ENCODE data around the gene GPR39. TPM values are rescaled to one million over a fixed set of nuclear protein-coding genes. Genes with fewer than 3 reads are reported as not detected.

The GPR39 gene
- total RNA-seq, 4 donors from 2014 or later, result 0.15 TPM; not detected in 3

DNA sequence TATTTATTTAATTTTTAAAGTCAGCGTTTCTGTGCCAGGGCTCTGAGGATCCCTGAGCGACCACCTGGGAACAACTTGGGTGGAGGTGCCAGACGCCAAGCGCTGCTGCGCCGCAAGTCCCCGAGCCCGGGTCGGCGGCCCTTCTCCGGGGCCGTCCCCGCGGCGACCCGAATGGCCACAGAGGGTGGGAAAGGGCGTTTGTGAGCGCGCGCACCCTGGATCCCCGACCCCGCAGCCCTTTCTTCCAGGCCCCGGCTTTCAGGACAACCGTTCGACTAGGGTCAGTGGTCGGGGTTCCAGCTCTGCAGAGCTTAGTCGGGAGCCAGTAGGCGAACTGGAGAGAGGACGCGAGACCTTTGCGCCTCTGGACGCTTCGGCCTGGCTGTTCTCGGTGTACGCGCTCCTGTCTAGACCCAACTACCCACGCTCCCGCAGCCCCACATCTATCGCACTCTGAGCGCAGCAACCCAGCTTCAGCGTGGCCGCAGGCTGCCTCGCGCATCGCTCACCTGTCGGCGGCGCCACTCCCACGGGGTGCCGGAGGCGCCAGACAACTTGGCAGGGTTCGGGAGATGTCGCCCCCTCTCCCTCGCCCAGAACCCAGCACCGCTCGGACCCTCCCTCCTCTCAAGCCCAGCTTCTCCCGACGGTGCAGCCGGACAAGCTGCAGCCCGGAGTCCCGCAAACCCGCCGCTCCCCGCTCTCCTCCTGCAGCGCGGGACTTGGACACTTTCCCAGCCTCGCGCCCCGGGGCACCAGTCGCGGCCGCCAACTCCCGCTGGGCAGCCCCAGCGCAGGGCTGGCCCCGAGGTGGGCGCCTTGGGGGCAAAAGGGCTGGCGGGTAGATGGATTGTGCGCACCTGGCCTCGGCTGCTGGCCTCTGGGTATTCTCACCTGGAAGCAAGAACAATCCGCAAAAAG, 252.6 kb downstream of the GPR39 start:
- intact Hi-C loops (cut with DNase I; ENCODE audit: low total_unique reads), result no loop called here
- Histone ChIP-seq H3K4me1 (peaks cover 0 to 8% of the 10 kb centered on the region in 2 donors), H3K36me3 (no peaks in the 10 kb centered on the region), H3K9me3 (no peaks in the 10 kb centered on the region), H3K27ac (no peak overlapping the region), H3K4me3 (peak overlapping the region; percentile 44 to 54 (median 48)), H3K27me3 (peaks cover 28 to 44% (median 37%) of the 10 kb centered on the region in 3 donors)
- in situ Hi-C loops (cut with MboI; ENCODE audit: low sequenced_read_pairs in 4 of 4), result no loop called here
- TF ChIP-seq POLR2A (IDR thresholded peaks at IDR 0.05), result no peak
- TF ChIP-seq, protein P1, sequence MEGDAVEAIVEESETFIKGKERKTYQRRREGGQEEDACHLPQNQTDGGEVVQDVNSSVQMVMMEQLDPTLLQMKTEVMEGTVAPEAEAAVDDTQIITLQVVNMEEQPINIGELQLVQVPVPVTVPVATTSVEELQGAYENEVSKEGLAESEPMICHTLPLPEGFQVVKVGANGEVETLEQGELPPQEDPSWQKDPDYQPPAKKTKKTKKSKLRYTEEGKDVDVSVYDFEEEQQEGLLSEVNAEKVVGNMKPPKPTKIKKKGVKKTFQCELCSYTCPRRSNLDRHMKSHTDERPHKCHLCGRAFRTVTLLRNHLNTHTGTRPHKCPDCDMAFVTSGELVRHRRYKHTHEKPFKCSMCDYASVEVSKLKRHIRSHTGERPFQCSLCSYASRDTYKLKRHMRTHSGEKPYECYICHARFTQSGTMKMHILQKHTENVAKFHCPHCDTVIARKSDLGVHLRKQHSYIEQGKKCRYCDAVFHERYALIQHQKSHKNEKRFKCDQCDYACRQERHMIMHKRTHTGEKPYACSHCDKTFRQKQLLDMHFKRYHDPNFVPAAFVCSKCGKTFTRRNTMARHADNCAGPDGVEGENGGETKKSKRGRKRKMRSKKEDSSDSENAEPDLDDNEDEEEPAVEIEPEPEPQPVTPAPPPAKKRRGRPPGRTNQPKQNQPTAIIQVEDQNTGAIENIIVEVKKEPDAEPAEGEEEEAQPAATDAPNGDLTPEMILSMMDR (IDR thresholded peaks at IDR 0.05 in 4 of 5, conservative IDR thresholded peaks at IDR 0.05 in 1 of 5), result no peak
- DNase-seq (no peak), ATAC-seq (no peak)

DNA sequence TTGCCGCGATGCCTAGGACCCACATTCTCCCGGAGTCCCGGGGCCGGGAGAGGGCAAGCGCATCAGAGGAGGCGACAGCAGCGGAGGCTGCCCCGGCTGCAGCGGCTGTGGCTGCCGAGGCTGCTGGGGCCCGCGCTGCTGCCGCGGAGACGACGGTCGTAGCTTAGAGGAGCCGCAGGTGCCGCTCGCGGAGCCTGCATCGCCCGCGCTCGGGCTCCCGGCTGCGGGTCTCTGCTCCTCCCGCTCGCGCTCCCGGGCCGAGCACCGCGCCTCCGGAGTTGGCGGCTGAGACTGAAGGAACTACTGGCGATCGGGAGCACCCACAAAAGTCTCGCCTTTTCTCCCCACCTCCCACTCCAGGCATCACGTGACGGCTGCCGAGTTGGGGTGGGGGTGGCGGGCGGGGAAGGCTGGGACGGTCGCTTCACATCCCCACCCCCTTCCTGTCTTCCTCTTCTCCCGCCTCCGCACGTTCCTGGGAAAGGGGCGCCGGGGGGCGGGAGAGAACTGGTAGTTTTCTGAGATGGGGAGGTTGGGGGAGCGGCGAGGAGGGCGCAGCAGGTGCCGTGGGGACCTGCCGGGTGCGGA, 253.4 kb downstream of the GPR39 start, which contains the start of gene LYPD1:
TSS of gene LYPD1 (minus strand) at position 298 of the 588 bp plus-strand sequence. CDS start at position 25, 273 bp downstream.
- peaks cover 0 to 8% of the 10 kb centered on the region in 2 donors for H3K4me1 ChIP-seq
- H3K27me3 ChIP-seq, result peaks cover 28 to 44% (median 37%) of the 10 kb centered on the region in 3 donors
- H3K4me3 ChIP-seq, result peak within 1 kb of the TSS; percentile 44 to 54 (median 48)
- no peak for DNase-seq
- intact Hi-C loops (cut with DNase I; ENCODE audit: low total_unique reads), result no loop called here
- TF ChIP-seq, protein P1 (IDR thresholded peaks at IDR 0.05 in 4 of 5, conservative IDR thresholded peaks at IDR 0.05 in 1 of 5), result no peak
- TF ChIP-seq POLR2A (IDR thresholded peaks at IDR 0.05), result no peak
- H3K36me3 ChIP-seq, result no peaks in the 10 kb centered on the region
- in situ Hi-C loops (cut with MboI; ENCODE audit: low sequenced_read_pairs in 4 of 4), result no loop called here
- no peak within 1 kb of the TSS for H3K27ac ChIP-seq
- ATAC-seq, result no peak
- no peaks in the 10 kb centered on the region for H3K9me3 ChIP-seq

DNA sequence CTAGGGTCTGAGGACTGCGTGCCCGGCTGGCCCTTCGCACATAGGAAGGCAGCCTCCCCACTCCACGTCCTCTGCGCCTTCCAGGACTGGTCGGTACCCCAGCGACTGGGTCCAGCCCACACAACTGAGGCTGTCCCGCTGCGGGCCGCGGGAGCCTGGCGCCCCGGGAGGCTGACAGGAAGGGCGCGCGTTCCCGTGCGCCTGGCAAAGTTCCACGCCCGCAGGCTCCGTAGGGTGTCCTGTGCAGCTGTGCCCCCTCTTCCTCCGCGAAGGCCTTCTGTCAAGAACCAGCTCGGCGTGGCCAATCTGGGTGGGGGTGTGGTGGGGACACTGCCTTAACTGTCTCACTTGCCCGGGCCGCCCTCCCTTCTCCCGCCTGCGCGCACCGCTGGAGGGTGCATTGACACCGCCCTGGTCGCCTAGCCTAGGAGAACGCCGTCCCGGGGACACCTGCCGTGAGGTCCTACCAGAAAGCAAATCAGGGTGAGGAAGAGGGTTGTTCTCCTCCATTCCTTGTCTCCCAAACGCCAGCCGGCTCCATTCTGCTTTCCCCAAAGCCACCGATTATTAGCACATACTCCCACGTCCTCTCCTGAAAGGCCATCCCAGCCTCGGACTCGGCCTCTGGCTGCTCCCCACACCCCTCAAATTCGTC, 254.0 kb downstream of the GPR39 start:
- TF ChIP-seq POLR2A (IDR thresholded peaks at IDR 0.05), result no peak
- TF ChIP-seq, protein P1 (IDR thresholded peaks at IDR 0.05 in 4 of 5, conservative IDR thresholded peaks at IDR 0.05 in 1 of 5), result no peak
- no peak for ATAC-seq
- Histone ChIP-seq H3K4me1 (peaks cover 0 to 8% of the 10 kb centered on the region in 2 donors), H3K4me3 (peak overlapping the region; percentile 44 to 54 (median 48)), H3K27ac (no peak overlapping the region), H3K27me3 (peaks cover 28 to 44% (median 37%) of the 10 kb centered on the region in 3 donors), H3K9me3 (no peaks in the 10 kb centered on the region), H3K36me3 (no peaks in the 10 kb centered on the region)
- DNase-seq, result no peak
- intact Hi-C loops (cut with DNase I; ENCODE audit: low total_unique reads) (no loop called here), in situ Hi-C loops (cut with MboI; ENCODE audit: low sequenced_read_pairs in 4 of 4) (no loop called here)

DNA sequence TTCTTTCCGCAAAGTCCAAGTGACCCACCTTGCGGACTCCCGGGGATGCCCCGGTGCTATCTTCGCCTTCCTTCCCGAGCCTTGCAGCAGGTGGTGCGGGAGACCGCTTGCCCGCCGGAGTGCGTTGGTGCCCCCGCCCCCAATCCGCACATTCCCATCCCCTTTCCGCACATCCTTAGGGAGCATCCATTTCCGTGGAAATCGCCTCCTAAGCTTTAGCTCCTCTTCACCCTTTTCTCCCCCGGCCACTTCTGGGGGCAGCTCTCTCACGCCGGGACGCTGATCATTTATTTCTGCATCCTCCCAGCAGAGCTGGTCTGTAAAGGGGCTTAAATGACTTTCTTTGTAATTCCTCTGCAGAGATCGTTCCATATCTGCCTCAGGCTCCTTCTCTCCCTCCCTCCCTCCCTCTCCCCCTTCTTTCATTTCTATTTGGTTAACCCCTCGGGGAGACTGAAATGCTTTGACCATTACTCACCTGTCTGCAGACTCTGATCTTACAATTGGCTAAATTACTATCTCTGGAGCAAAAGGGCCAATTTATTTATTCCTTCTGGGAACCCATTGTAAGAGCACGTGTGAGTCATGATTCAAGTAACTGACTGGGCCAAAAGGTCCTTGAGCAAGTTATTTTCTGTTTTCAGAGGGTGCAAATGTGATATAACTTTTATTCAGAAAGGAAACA, 254.7 kb downstream of the GPR39 start:
- no peaks in the 10 kb centered on the region for H3K9me3 ChIP-seq
- in situ Hi-C loops (cut with MboI; ENCODE audit: low sequenced_read_pairs in 4 of 4) (no loop called here), intact Hi-C loops (cut with DNase I; ENCODE audit: low total_unique reads) (no loop called here)
- DNase-seq, result no peak
- H3K4me1 ChIP-seq, result peaks cover 0 to 8% of the 10 kb centered on the region in 2 donors
- TF ChIP-seq, protein P1 (IDR thresholded peaks at IDR 0.05 in 4 of 5, conservative IDR thresholded peaks at IDR 0.05 in 1 of 5), result no peak
- TF ChIP-seq POLR2A (IDR thresholded peaks at IDR 0.05), result no peak
- H3K4me3 ChIP-seq, result peak overlapping the region; percentile 44 to 54 (median 48)
- no peaks in the 10 kb centered on the region for H3K36me3 ChIP-seq
- peaks cover 28 to 44% (median 37%) of the 10 kb centered on the region in 3 donors for H3K27me3 ChIP-seq
- ATAC-seq, result no peak
- H3K27ac ChIP-seq, result no peak overlapping the region

Measured in gastrocnemius medialis (tissue), 4 donors.